Osteocyte (in vitro differentiated cells): ENCODE results near the gene PI4KB. TPM values are rescaled to one million over a fixed set of nuclear protein-coding genes. Genes with fewer than 3 reads are reported as not detected.

Experiments
- DNase-seq: peaks from one replicate; pipeline ENCODE4 v3.0.0; 2021; ENCODE audit warnings: mixed read lengths; ENCODE audit not compliant: unreplicated experiment; ENCODE audit errors: extremely low spot score
- H3K27ac Mint-ChIP-seq: one replicate; pipeline ENCODE4 v1.8.0; 2021; ENCODE audit warnings: mild to moderate bottlenecking, mixed read lengths; ENCODE audit not compliant: unreplicated experiment
- H3K27me3 Mint-ChIP-seq: one replicate; pipeline ENCODE4 v1.8.0; 2021; ENCODE audit warnings: mixed read lengths; ENCODE audit not compliant: unreplicated experiment
- H3K36me3 Mint-ChIP-seq: one replicate; pipeline ENCODE4 v1.8.0; 2021; ENCODE audit warnings: mixed read lengths; ENCODE audit not compliant: unreplicated experiment
- H3K4me1 Mint-ChIP-seq: one replicate; pipeline ENCODE4 v1.8.0; 2021; ENCODE audit warnings: mixed read lengths; ENCODE audit not compliant: unreplicated experiment
- H3K4me3 Mint-ChIP-seq: one replicate; pipeline ENCODE4 v1.8.0; 2021; ENCODE audit warnings: mild to moderate bottlenecking, moderate library complexity, mixed read lengths; ENCODE audit not compliant: unreplicated experiment
- H3K9me3 Mint-ChIP-seq: one replicate; pipeline ENCODE4 v1.8.0; 2021; ENCODE audit warnings: mixed read lengths; ENCODE audit not compliant: unreplicated experiment
- CTCF ChIP-seq: fragments of 200-600 bp; sonication (generic); IDR thresholded peaks from 2 replicates; pipeline ENCODE4 v1.5.0; 2021; ENCODE audit warnings: antibody characterized with exemption, mild to moderate bottlenecking, moderate library complexity
- total RNA-seq: library from RNA; stranded (reverse); gene quantifications from 2 replicates; pipeline ENCODE4 v1.2.1, GENCODE V29; 2021

Gene PI4KB
- total RNA-seq, 1 donor from 2014 or later = 74.1 TPM

DNA sequence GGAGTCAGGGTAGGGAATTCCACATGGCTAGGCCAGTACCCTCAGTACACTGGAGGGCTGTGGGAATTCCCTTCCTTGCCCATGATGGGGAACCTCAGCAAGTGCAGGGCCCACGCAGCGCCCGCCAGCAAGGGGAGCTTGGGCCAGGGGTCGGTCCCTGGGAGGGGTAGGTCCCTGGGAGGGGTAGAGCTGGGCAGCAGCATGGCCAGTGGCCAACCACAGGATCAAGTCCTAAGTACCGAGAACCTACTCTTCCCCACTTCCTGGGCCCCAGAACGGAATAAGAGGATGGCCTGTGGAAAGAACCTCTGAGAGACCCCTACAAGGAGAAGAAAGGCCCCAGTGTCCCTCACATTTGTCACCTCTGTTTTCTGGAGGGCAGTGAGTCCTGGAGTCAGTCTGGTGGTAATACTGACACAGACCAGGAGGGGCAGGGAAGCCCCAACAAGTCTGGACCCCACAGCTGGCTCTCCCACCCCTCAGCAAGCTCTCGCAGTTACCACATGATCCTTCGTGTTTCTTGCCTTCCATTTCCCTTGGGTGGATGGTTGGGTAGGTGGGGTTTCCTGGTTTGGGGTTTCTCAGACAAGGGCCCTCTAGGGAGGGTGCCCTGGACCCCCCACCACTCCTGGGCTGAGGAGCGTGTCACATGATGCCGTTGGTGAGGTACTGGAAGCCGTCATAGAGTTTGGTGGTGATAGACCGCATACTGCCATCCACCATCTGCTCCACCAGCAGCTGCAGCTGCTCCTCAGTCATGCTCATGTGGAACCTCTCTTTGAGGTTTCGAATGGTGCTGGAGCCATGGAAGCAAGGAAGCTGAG, 34.8 kb downstream of the PI4KB start:
- no peaks in the 10 kb centered on the region for H3K9me3 Mint-ChIP-seq
- no peak for TF ChIP-seq CTCF
- no peaks in the 10 kb centered on the region for H3K4me1 Mint-ChIP-seq
- no peak overlapping the region for H3K4me3 Mint-ChIP-seq
- H3K36me3 Mint-ChIP-seq = peaks cover 31% of the 10 kb centered on the region
- H3K27ac Mint-ChIP-seq = peak overlapping the region; percentile 14
- no peak for DNase-seq
- no peaks in the 10 kb centered on the region for H3K27me3 Mint-ChIP-seq

DNA sequence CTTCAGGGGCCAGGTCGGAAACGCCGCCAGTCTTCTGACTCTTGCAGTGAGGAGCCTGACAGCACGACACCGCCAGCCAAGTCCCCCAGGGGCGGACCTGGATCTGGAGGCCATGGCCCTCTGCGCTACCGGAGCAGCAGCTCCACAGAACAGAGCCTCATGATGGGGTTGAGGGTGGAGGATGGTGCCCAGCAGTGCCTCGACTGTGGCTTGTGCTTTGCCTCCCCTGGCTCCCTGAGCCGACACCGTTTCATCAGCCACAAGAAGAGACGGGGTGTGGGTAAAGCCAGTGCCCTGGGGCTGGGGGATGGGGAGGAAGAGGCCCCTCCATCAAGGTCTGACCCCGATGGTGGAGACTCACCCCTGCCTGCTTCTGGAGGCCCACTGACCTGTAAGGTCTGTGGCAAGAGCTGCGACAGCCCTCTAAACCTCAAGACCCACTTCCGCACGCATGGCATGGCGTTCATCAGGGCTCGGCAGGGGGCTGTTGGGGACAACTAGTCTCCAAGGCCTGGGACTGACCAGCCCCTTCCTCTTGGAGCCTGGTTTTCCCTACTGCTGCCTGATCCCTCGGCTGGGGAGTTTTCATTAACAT, 36.4 kb downstream of the PI4KB start:
- no peak for DNase-seq
- no peaks in the 10 kb centered on the region for H3K4me1 Mint-ChIP-seq
- no peaks in the 10 kb centered on the region for H3K9me3 Mint-ChIP-seq
- peaks cover 37% of the 10 kb centered on the region for H3K36me3 Mint-ChIP-seq
- no peak for TF ChIP-seq CTCF
- no peaks in the 10 kb centered on the region for H3K27me3 Mint-ChIP-seq
- no peak overlapping the region for H3K27ac Mint-ChIP-seq
- H3K4me3 Mint-ChIP-seq = no peak overlapping the region

- Mint-ChIP-seq H3K27ac (no peak overlapping the region), H3K4me1 (no peaks in the 10 kb centered on the region), H3K36me3 (peaks cover 37% of the 10 kb centered on the region), H3K4me3 (no peak overlapping the region), H3K9me3 (no peaks in the 10 kb centered on the region), H3K27me3 (no peaks in the 10 kb centered on the region)
- DNase-seq = no peak
- no peak for TF ChIP-seq CTCF
Measured at GRCh38 chr1:151289991-151290708, 37.1 kb downstream of the PI4KB start.

GRCh38 chr1:151289080-151289935, 37.9 kb downstream of the PI4KB start:
- no peak overlapping the region for H3K4me3 Mint-ChIP-seq
- peaks cover 33% of the 10 kb centered on the region for H3K36me3 Mint-ChIP-seq
- DNase-seq = no peak
- no peak for TF ChIP-seq CTCF
- peaks cover 3% of the 10 kb centered on the region for H3K4me1 Mint-ChIP-seq
- no peak overlapping the region for H3K27ac Mint-ChIP-seq
- H3K27me3 Mint-ChIP-seq = no peaks in the 10 kb centered on the region
- no peaks in the 10 kb centered on the region for H3K9me3 Mint-ChIP-seq
